HG03045 (cell line): ENCODE measurements around the gene PCP2.
"Not testable (repeated sequence)": the region's sequence is repeated elsewhere in the genome, so short reads cannot be mapped to it uniquely, and the experiment has no call there.

Experiments
- ATAC-seq: cut with Tn5 transposase; IDR thresholded peaks from one replicate; pipeline ENCODE4 v1.9.1; 2021; ENCODE audit warnings: mild to moderate bottlenecking, moderate library complexity; ENCODE audit not compliant: unreplicated experiment

Gene PCP2

DNA sequence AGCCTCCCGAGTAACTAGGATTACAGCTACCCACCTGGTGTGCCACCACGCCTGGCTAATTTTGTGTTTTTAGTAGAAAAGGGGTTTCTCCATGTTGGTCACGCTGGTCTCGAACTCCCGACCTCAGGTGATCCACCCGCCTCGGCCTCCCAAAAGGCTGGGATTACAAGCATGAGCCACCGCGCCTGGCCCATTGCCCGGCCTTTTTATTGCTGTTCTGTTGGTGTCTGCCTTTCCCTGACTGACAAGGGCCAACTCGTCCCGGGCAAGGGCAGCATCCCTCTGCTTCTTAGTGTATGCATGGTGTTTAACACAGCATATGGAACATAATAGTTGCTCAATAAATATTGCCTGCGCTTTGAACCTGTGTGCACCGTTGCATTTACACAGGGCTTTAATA, 29.1 kb upstream of the PCP2 start:
- no peak for ATAC-seq

DNA sequence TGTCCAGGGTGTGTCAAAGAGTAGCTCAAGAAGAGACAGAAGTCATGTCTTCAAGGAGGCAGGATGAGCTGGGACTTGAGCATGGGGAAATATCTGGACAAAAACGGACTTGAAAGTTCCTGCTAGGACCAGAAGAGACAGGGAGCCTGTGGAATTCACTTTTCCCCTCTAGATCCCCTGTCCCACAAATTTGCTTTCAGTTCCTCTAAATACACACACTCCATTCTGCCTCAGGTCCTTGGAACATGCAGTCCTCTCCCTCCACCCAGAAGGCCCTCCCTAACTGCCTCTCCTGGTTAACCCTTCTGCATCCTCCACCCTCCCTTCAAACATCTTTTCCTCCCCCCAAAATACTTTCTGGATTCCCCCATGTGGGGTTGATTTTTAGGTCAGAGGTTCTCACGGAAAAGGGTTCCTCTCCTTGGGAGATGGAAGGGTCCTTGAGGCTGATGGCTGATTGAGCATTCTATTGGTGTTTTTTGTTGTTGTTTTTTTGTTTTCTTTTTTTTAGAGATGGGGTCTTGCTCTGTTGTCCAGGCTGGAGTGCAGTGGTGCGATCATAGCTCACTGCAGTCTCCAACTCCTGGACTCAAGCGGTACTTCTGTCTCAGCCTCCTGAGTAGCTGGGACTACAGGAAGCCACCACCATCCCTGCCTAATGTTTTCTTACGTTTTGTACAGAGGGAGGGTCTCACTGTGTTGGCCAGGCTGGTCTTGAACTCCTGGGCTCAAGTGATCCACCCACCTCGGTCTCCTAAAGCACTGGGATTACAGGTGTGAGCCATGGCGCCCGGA, 28.4 kb upstream of the PCP2 start:
- ATAC-seq, result no peak

DNA sequence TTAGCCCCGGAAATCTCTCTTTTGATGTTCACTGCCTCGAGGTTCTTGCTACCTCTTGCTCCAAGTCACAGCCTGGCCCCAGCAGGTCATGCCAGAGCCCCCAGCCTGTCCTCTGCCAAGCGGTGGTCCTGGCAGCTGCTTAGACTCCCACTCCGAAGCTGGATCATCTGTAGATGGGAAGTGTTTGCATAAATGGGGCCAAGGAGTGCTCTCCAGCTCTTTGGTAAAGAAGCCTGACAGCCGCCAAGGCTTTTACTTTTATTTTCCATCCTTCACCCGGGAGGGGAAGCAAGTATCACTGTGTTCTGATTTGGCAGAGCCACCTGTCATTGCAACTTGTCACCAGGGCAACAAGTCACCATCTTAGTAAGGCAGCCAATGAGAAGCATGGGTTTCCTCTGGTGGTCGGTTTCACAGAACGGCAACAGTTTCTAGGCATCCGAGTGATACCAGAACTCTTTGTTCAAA, 24.7 kb upstream of the PCP2 start:
- ATAC-seq, result no peak

DNA sequence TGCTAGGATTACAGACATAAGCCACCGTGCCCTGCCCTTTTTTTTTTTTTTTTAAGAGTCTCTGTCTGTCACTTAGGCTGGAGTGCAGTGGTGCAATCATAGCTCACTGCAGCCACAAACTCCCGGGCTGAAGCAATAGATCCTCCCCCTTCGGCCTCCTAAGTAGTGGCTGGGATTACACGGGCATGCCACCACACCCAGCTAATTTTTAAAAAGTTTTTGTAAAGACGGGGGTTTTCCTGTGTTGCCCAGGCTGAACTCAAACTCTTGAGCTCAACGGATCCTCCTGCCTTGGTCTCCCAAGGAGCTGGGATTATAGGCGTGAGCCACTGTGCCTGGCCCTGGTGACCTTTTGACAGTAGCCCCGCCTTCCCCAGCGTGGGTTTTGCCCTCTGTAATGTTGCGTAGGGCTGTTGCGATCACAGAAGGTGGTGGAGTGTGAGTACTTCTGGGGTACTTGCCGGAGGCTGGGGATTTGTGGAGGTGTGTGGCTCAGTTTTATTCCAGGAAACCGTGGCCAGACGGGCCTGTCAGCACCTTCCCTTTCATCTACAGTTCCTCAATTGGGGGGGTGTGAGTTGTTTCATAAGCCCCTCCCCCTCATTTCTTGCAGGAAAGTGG, 23.7 kb upstream of the PCP2 start:
- no peak for ATAC-seq

DNA sequence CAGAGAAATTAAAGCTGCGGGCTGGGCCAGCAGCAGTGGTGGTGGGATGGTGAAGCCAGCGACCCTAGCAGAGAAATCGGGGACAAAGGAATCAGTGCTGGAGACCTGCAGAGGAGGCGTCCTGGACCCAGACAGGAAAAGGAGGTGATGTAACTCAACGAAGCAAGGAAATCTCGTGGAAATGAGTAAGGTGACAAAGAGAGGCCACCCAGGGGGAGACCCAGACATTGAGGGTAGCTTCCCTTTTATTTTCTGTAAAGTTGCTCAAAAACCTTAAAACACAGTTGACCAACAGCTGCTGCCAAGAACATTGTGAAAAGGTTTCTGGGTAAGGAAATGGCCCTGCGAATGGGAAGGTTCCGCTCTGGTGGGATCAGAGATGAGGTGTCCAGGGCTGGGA, 22.1 kb upstream of the PCP2 start:
- no peak for ATAC-seq

DNA sequence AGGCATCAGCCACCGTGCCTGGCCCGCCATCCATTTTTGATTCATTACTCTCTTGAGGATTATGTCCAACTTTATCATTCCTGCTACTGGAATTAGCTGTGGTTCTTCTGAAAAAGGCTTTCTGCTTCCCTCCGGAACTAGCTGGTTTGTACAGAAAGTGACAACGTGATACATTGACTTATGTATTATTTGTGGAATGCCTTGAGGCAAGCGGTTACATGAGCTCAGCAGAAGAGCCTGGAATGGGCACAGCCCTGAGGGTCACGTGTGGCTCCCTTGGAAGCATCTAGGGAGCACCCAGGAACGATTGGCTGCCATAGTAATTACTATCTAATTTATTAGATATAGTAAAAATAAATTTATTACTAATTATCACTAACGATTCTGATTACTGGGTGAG, 20.9 kb upstream of the PCP2 start:
- ATAC-seq, result no peak

DNA sequence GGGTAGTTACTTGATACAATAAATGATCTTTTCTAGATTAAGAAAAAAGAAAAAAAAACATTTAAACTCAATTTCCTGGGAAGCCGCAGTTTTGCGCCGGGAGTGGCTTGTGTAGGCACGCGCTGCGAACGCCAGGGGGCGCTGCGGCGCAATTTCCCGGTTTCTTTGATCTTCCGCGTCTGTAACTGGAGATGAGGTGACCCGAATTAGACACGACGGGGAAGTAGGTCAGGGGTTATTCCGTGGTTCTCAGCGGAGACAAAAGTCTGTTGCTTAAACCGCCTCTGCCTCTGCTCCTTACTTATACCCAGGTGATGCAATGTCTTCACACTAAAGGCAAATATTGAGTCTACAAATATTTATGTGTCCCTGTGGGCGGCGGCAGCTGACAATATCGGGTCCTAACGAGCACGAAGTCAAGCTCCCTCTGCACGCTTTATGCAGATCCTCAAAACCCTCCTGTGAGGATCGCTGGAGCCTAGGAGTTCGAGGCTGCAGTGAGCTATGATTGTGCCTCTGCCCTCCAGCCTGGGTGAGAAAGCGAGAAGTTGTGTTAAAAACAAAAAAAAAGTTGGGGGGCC, 18.6 kb upstream of the PCP2 start:
- no peak for ATAC-seq

DNA sequence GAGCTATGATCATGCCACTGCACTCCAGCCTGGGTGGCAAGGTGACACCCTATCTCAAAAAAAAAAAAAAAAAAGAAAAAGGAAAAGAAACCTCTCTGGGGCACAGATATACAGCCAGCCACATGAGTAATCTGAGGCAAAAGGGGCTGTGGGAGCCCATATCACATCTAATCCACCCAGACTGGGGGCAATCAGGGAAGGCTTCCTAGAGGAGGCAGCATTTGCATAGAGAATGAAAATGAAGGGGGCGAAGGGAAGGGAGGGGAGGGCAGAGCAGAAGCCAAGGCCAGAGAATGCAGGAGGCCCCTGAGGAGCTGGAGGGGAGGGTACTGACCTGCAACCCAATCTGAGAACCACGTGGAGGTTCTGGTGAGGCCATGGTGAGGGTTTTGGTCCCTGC, 16.6 kb upstream of the PCP2 start:
- no peak for ATAC-seq

DNA sequence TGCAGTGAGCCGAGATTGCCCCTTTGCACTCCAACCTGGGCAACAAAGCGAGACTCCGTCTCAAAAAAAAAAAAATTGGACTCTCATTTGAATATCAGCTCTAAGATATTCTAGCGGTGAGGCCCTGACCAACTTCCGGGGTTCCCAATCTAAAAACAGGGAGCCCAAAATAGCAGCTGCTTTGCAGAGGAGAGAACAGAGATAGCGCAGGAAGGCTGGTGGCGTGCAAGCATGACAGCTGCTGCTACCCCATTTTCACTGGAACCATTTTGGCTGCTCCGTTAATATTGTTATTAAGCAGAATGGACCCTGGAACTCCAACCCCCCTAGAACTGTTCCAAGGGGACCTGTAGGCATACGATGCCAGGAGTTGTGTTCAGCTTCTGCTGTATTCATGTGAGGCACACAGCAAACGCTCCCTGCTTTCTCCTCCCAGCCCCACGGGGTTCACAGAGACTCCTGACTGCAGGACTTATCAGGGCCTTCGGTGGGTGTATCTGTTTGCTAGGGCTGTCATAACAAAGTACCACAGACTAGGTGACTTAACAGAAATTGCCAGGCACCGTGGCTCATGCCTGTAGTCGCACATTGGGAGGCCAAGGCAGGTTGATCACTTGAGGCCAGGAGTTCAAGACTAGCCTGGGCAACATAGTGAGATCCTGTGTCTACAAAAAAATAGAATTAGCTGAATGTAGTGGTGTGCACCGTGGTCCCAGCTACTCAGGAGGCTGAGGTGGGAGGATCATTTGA, 14.9 kb upstream of the PCP2 start:
- ATAC-seq, result no peak

DNA sequence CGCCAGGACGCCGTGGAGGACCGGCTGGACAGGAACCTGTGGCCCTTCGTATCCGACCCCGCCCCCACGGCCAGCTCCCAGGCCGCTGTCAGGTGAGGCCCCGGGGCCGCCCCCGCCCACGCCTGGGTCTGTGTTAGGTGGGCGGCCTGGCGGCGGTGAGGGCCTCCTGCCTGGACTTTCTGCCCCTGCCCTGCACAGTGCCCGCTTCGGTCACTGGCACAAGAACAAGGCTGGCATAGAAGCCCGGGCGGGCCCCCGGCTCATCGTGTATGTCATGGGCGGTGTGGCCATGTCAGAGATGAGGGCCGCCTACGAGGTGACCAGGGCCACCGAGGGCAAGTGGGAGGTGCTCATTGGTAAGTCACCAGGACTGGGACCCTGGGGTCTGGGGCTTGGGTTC, 13.6 kb upstream of the PCP2 start:
- ATAC-seq, result no peak

DNA sequence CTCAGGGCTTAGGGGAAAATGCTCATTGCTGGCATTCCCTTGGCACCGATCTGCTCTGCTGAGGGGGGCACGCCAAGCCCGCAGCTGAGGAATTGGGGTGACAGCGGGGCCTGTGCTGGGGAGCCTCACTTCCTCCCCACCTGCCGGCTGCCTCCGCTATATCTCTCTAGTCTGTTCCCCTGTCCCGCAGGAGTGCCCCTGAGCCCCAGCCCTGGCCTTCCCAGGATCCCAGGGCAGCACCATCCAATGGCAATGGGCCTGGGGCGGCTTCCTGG, 12.8 kb upstream of the PCP2 start:
- ATAC-seq, result no peak

DNA sequence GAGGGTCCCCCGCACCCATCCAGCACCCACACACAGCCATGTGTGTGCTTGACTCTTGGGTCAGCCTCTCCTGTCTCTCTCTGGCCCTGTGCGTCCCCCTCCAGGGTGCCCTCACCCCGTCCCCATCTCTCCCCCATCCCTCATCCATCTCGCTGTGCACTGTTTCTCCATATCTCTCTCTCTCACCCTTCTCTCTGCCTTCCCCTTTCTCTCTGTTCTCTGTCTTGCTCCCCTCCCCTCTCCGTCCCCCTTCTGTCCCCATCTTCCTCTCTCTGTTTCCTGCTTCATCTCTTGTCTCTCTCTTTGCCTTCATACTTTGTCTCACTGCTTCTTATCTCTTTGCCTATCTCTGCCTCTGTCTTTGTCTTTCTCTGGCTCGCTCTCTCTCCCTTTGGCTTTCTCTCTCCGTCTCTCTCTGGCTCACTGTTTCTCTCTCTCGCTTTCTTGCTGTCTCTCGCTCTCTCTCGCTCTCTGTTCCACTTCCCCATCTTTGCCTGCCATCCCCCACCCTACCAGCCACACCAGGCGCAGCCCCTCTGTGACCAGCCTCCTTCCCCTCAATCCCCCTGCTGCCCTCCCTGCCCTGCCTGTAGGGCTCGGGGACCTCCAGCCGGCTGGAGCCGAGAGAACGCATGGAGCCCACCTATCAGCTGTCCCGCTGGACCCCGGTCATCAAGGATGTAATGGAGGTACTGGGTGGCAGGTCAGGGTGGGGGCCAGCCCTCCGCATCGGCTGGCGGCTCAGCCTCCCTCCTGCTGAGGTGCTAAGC, 12.3 kb upstream of the PCP2 start:
- no peak for ATAC-seq

DNA sequence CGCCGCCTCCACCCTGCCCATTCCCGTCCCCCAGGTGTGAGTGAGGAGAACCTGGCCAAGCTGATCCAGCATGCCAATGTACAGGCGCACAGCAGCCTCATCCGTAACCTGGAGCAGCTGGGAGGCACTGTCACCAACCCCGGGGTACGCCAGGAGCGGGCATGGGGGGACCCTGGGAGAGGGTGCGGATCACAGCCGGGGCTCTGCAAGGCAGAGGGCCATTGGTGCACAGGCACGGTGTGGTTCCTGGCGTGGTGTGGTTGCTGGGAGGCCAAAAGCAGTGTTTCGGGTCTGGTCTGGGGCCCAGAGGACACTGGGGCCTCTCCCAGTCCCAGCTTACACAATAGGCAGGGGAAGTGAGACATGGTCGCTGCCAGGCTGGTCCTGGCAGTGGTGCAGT, 11.6 kb upstream of the PCP2 start:
- no peak for ATAC-seq

DNA sequence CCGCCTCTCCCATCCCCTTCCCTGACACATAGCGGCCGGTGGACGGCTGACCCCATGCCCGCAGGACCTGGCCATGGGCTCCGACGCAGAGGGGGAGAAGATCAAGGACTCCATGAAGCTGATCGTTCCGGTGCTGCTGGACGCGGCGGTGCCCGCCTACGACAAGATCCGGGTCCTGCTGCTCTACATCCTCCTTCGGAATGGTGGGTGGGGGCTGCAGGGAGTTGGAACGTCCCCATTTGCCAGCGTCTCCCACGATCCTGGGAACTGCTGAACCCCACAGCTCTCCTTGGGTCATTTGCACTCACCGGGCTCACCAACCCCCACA, 11.0 kb upstream of the PCP2 start:
- no peak for ATAC-seq

DNA sequence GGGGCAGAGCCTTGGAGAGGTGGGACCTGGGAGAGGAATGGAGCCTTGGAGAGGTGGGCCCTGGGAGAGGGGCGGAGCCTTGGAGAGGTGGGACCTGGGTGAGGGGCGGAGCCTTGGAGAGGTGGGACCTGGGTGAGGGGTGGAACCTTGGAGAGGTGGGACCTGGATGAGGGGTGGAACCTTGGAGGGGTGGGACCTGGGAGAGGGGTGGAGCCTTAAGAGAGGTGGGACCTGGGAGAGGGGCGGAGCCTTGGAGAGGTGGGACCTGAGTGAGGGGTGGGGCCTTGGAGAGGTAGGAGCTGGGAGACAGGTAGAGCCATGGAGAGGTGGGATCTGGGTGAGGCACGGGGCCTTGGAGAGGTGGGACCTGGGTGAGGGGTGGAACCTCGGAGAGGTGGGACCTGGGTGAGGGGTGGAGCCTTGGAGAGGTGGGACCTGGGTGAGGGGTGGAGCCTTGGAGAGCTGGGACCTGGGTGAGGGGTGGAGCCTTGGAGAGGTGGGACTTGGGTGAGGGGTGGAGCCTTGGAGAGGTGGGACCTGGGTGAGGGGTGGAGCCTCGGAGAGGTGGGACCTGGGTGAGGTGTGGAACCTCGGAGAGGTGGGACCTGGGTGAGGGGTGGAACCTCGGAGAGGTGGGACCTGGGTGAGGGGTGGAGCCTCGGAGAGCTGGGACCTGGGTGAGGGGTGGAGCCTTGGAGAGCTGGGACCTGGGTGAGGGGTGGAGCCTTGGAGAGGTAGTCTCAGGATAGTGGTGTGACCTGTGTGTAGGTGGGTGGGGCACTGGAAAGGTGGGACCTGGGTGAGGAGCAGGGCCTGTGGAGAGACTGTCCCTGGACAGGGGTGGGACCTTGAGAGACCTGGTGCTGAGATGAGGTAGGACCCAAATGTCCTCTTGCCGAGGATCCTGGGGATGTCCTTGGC, 10.4 kb upstream of the PCP2 start:
- not testable (repeated sequence) for ATAC-seq

DNA sequence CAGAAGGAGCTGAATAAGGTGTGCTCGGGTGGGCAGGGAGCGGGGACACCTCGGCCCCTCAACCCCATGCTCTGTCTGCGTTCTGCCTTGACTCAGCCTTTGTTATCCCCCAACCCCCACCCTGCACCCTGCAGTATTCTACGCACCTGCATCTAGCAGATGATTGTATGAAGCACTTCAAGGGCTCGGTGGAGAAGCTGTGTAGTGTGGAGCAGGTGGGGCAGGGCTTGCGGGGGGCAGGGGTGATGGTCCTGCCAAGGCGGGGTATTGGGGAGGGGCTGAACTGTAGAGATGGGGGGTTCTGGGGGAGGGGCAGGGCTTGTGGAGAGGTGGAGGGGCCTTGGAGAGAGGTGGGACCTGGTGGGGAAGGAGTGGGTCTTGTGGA, 9.5 kb upstream of the PCP2 start:
- ATAC-seq, result no peak

DNA sequence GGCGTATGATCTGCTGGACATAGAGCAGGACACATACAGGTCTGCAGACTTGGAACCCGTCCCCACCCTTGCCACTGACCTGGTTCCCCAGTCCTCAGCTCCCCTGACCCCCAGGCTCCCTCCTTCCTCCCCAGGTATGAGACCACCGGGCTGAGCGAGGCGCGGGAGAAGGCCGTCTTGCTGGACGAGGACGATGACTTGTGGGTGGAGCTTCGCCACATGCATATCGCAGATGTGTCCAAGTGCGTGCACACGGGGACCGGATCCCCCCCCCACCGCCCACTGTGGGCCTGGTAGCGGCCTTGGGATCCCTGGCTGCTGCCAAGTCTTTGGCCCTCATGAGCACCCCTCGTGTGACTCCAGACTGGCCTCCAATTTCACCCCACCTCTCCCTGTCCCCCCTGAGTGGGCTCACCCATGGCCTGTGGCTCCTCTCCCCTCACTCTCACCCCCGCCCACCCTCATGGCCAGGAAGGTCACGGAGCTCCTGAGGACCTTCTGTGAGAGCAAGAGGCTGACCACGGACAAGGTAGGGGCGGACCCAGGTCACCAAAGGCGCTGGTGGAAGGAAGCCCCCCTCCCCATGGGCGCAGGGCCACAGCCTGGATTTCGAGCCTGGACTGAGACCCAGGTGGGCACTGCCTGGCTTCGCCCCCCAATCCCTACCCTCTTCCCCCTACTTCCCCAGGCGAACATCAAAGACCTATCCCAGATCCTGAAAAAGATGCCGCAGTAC, 8.9 kb upstream of the PCP2 start:
- no peak for ATAC-seq

DNA sequence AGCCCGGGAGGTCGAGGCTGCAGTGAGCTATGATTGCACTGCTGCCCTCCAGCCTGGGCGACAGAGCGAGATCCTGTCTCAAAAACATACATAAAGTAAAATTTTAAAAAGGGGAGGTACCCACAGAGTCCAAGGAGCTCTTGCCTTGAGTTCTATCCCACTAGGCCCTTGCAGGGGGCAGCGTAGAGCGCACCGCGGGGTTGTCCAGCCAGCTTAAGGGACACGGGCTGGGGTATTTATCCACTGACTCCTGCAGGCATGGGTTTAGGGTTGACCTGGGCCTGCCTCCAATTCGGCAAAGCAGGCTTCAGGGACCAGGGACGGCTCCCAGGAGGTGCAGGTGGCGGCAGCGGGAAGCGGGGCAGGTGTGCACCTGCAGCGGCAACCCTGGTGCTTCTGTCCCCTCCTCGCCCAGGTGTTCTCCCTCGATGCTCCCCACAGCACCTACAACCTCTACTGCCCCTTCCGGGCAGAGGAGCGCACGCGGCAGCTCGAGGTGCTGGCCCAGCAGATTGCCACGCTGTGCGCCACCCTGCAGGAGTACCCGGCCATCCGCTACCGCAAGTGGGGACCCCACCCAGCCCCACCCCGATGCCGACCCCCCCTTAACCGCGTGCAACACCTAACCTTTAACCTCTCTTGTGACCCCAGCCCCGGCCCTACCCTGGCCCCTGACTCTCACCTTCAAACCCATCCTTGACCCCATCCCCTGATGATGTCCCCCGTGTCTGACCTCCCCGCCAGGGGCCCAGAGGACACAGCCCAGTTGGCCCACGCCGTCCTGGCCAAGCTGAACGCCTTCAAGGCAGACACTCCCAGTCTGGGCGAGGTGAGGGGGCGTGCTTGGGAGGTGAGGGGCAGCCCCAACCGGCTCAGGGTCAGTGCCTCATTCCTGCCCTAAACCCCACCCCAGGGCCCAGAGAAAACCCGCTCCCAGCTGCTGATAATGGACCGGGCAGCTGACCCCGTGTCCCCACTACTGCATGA, 8.1 kb upstream of the PCP2 start:
- no peak for ATAC-seq
